ENCODE measurements around the gene INSYN2B. TPM values are rescaled to one million over a fixed set of nuclear protein-coding genes. Genes with fewer than 3 reads are reported as not detected.

Gene INSYN2B
- total RNA-seq, 1 donor from 2014 or later: 0.12 TPM

DNA sequence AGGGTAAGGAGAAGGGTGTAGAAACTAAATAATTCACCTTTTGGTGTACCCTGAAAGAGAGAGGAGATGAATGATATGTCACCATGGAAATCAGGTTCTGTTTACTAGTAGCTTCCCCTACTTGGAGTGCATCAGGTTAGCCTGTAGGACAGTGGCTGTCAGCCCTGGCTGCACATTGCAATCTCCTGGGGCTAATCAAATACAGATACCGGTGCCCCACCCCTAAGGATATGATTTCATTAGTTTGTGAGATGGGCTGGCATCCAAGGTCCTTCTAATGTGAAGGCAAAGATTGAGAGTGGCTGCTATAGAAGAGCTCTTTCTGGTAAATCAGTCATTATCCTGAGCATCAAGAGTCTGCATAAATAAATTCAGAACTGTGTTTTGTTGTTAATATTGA is 47.2 kb downstream of the INSYN2B start:
- no peaks in the 10 kb centered on the region for H3K4me1 Mint-ChIP-seq (ENCODE audit: low read depth)
- DNase-seq (ENCODE audit: low spot score, unreplicated experiment): no peak
- no peaks in the 10 kb centered on the region for H3K9me3 Mint-ChIP-seq (ENCODE audit: low read depth)
- no peak overlapping the region for H3K4me3 Mint-ChIP-seq (ENCODE audit: low read depth)
- H3K27ac Mint-ChIP-seq: no peak overlapping the region
- TF ChIP-seq CTCF (IDR thresholded peaks at IDR 0.05; ENCODE audit: unreplicated experiment): no peak
- H3K36me3 Mint-ChIP-seq (ENCODE audit: insufficient read depth): no peaks in the 10 kb centered on the region
- H3K27me3 Mint-ChIP-seq: peaks cover 32% of the 10 kb centered on the region

DNA sequence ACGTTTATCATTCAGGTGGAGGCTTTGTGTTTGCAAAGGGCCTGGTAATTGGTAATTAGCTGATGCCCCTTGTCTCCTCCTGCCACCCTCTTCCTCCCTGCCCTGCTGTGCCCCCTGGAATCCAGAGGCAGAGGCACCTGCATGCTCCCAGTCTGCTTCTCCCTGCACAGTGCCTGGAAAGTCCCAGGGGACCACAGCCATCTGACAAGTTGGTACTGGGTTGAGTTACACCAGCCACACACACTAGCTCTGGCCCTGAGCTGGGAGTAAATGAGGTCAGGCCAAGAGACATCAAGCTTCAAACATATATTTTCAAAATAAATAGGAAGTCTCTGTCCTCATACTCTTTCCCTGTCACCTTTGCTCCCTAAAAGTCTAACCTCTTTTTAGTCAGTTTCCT is 56.3 kb downstream of the INSYN2B start:
- no peak for TF ChIP-seq CTCF (IDR thresholded peaks at IDR 0.05; ENCODE audit: unreplicated experiment)
- H3K36me3 Mint-ChIP-seq (ENCODE audit: insufficient read depth): no peaks in the 10 kb centered on the region
- no peaks in the 10 kb centered on the region for H3K9me3 Mint-ChIP-seq (ENCODE audit: low read depth)
- no peak overlapping the region for H3K4me3 Mint-ChIP-seq (ENCODE audit: low read depth)
- no peak overlapping the region for H3K27ac Mint-ChIP-seq
- peaks cover 21% of the 10 kb centered on the region for H3K27me3 Mint-ChIP-seq
- DNase-seq (ENCODE audit: low spot score, unreplicated experiment): no peak
- peaks cover 2% of the 10 kb centered on the region for H3K4me1 Mint-ChIP-seq (ENCODE audit: low read depth)

GRCh38 chr5:169922474-169922873 is 57.8 kb downstream of the INSYN2B start:
- TF ChIP-seq CTCF (IDR thresholded peaks at IDR 0.05; ENCODE audit: unreplicated experiment): no peak
- Mint-ChIP-seq H3K4me3 (ENCODE audit: low read depth) (no peak overlapping the region), H3K9me3 (ENCODE audit: low read depth) (no peaks in the 10 kb centered on the region), H3K27me3 (peaks cover 19% of the 10 kb centered on the region), H3K27ac (no peak overlapping the region), H3K4me1 (ENCODE audit: low read depth) (peaks cover 2% of the 10 kb centered on the region), H3K36me3 (ENCODE audit: insufficient read depth) (no peaks in the 10 kb centered on the region)
- no peak for DNase-seq (ENCODE audit: low spot score, unreplicated experiment)

DNA sequence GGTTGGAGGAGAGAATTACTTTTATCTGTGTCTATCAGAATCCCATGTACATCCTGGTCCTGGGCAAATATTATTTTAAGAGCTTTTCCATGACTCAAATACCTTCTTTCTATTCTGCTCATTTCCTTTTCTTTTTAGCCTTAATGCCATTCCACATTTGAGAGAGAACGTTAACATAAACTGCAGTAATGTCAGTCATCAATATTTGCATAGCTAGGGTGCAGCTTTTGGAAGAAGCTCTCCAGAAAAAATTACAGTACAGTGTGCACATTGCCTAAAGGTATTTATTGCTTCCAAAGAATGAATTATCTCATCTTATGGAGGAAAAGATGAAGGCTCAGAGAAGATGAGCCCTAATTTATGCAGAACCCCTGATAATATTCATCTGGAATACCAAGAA is 58.3 kb downstream of the INSYN2B start:
- no peak for DNase-seq (ENCODE audit: low spot score, unreplicated experiment)
- Mint-ChIP-seq H3K4me3 (ENCODE audit: low read depth) (no peak overlapping the region), H3K4me1 (ENCODE audit: low read depth) (peaks cover 2% of the 10 kb centered on the region), H3K27me3 (peaks cover 15% of the 10 kb centered on the region), H3K9me3 (ENCODE audit: low read depth) (no peaks in the 10 kb centered on the region), H3K36me3 (ENCODE audit: insufficient read depth) (no peaks in the 10 kb centered on the region), H3K27ac (no peak overlapping the region)
- TF ChIP-seq CTCF (IDR thresholded peaks at IDR 0.05; ENCODE audit: unreplicated experiment): no peak

DNA sequence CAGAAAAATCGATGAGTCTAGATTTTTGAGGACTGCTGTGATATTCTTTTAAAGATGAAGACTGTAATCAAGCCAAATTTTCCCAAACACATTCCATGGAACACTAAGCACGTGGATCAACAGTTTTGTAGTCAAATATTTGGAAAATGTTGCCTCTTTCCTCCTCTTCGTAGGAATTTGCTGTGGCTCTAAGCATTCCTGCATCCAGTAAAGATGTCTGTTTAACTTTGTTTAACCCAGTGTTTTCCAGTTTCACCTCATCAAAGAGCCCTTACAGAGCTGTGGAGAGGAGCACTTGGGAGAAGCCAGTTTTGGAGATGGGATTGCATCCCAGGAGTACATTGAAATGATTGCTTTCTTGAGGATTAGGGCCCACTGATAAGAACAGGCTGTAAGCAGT is 58.9 kb downstream of the INSYN2B start:
- Mint-ChIP-seq H3K4me3 (ENCODE audit: low read depth) (no peak overlapping the region), H3K4me1 (ENCODE audit: low read depth) (peaks cover 1% of the 10 kb centered on the region), H3K36me3 (ENCODE audit: insufficient read depth) (no peaks in the 10 kb centered on the region), H3K9me3 (ENCODE audit: low read depth) (no peaks in the 10 kb centered on the region), H3K27me3 (peaks cover 11% of the 10 kb centered on the region), H3K27ac (no peak overlapping the region)
- no peak for DNase-seq (ENCODE audit: low spot score, unreplicated experiment)
- TF ChIP-seq CTCF (IDR thresholded peaks at IDR 0.05; ENCODE audit: unreplicated experiment): no peak

All from progenitor cell of endocrine pancreas (in vitro differentiated cells).